ENCODE measurements around the gene PTDSS2. TPM values are rescaled to one million over a fixed set of nuclear protein-coding genes. Genes with fewer than 3 reads are reported as not detected.

PTDSS2 gene
- total and polyA plus RNA-seq, 9 of the 15 experiments (the other 6 are each of a cell fraction or from before 2014, with no cell fraction given), result 0.45 to 53.9 (median 17.2) TPM

DNA sequence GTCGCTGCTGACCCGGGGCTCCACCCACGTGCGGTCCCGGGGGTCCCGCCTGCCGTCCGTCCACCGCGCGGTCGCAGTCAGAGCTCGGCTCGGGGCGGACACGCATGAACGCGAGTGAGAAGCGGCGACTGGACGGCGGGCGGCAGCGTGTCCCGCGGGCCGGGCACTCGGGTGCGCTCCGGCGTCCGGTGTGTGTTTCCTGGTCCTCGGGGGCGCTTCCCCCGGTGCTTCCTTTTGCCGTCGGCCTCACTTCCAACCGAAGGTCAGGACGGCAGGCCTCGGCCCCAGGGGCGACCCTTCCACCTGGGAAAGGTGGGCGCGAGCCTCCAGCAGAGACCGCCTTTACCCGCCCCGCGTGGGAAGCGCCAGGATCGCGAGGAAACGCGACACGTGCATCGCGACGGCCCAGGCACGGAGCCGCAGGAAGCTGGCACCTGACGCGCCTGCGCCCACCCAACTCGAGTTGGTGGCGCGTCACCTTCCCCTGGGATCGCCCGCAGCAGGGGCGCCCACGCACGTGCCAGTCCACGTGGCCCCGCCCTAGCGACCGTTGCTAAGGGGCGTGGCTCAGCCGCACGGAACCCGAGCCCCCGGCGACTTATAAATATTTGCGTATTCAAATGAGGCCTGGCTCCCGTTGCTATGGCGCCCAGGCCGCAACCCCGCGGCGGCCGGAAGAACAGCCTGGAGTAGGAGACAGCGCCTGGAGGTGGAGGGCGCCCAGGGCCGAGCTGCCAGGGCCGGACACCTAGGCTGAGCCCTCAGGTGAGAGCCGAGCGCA is 87.0 kb downstream of the PTDSS2 start, which contains the start of gene LRRC56 (continued):
- TF ChIP-seq, protein P1, sequence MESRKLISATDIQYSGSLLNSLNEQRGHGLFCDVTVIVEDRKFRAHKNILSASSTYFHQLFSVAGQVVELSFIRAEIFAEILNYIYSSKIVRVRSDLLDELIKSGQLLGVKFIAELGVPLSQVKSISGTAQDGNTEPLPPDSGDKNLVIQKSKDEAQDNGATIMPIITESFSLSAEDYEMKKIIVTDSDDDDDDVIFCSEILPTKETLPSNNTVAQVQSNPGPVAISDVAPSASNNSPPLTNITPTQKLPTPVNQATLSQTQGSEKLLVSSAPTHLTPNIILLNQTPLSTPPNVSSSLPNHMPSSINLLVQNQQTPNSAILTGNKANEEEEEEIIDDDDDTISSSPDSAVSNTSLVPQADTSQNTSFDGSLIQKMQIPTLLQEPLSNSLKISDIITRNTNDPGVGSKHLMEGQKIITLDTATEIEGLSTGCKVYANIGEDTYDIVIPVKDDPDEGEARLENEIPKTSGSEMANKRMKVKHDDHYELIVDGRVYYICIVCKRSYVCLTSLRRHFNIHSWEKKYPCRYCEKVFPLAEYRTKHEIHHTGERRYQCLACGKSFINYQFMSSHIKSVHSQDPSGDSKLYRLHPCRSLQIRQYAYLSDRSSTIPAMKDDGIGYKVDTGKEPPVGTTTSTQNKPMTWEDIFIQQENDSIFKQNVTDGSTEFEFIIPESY (CRISPR knock-in tag; IDR thresholded peaks at IDR 0.05), result peak; percentile 99
- TF ChIP-seq L3MBTL2 (IDR thresholded peaks at IDR 0.05), result peak; percentile 91
- peak; percentile 41 for TF ChIP-seq GABPA (tag; conservative IDR thresholded peaks at IDR 0.05; ENCODE audit: low read depth)
- peak; percentile 99 for TF ChIP-seq BHLHE40 (IDR thresholded peaks at IDR 0.05; ENCODE audit: low read length)
- peak in 1 of 2 experiments; percentile 65; a peak in 1 of 4 replicates for TF ChIP-seq KDM4B (IDR thresholded peaks at IDR 0.05; ENCODE audit: borderline replicate concordance in 2 of 2, low read depth in 1 of 2)
- TF ChIP-seq RNF2 (IDR thresholded peaks at IDR 0.05), result 0 out of 2 replicates have a peak, but pooled peaks have one; percentile 41
- TF ChIP-seq, protein P2, sequence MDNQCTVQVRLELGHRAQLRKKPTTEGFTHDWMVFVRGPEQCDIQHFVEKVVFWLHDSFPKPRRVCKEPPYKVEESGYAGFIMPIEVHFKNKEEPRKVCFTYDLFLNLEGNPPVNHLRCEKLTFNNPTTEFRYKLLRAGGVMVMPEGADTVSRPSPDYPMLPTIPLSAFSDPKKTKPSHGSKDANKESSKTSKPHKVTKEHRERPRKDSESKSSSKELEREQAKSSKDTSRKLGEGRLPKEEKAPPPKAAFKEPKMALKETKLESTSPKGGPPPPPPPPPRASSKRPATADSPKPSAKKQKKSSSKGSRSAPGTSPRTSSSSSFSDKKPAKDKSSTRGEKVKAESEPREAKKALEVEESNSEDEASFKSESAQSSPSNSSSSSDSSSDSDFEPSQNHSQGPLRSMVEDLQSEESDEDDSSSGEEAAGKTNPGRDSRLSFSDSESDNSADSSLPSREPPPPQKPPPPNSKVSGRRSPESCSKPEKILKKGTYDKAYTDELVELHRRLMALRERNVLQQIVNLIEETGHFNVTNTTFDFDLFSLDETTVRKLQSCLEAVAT (IDR thresholded peaks at IDR 0.05), result peak in 1 of 2 experiments; percentile 47; a peak in 1 of 4 replicates
- TF ChIP-seq, protein P3, sequence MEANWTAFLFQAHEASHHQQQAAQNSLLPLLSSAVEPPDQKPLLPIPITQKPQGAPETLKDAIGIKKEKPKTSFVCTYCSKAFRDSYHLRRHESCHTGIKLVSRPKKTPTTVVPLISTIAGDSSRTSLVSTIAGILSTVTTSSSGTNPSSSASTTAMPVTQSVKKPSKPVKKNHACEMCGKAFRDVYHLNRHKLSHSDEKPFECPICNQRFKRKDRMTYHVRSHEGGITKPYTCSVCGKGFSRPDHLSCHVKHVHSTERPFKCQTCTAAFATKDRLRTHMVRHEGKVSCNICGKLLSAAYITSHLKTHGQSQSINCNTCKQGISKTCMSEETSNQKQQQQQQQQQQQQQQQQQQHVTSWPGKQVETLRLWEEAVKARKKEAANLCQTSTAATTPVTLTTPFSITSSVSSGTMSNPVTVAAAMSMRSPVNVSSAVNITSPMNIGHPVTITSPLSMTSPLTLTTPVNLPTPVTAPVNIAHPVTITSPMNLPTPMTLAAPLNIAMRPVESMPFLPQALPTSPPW (CRISPR knock-in tag; IDR thresholded peaks at IDR 0.05), result peak; percentile 55; the same call in 1 of the 2 replicates
- TF ChIP-seq KLF6 (CRISPR knock-in tag; IDR thresholded peaks at IDR 0.05; ENCODE audit: borderline replicate concordance), result no peak
- TF ChIP-seq, protein P4, sequence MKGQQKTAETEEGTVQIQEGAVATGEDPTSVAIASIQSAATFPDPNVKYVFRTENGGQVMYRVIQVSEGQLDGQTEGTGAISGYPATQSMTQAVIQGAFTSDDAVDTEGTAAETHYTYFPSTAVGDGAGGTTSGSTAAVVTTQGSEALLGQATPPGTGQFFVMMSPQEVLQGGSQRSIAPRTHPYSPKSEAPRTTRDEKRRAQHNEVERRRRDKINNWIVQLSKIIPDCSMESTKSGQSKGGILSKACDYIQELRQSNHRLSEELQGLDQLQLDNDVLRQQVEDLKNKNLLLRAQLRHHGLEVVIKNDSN (CRISPR knock-in tag; IDR thresholded peaks at IDR 0.05), result peak; percentile 94
- peak; percentile 72; the same call in 1 of the 2 replicates for TF ChIP-seq RAD51 (IDR thresholded peaks at IDR 0.05; ENCODE audit: borderline replicate concordance, low read depth)
- peak; percentile 60; the same call in 1 of the 2 replicates for TF ChIP-seq IRF2 (CRISPR knock-in tag; IDR thresholded peaks at IDR 0.05)
- 0 out of 2 replicates have a peak, but pooled peaks have one; percentile 22 for TF ChIP-seq CREB1 (IDR thresholded peaks at IDR 0.05)
- TF ChIP-seq CREB1 (CRISPR knock-in tag; IDR thresholded peaks at IDR 0.05), result no peak
- peak; percentile 72; the same call in 1 of the 2 replicates for TF ChIP-seq ZNF124 (CRISPR knock-in tag; IDR thresholded peaks at IDR 0.05)
- TF ChIP-seq FUS (optimal IDR thresholded peaks at IDR 0.05; ENCODE audit: low read depth, low read length), result peak; percentile 16
- TF ChIP-seq, protein P5, sequence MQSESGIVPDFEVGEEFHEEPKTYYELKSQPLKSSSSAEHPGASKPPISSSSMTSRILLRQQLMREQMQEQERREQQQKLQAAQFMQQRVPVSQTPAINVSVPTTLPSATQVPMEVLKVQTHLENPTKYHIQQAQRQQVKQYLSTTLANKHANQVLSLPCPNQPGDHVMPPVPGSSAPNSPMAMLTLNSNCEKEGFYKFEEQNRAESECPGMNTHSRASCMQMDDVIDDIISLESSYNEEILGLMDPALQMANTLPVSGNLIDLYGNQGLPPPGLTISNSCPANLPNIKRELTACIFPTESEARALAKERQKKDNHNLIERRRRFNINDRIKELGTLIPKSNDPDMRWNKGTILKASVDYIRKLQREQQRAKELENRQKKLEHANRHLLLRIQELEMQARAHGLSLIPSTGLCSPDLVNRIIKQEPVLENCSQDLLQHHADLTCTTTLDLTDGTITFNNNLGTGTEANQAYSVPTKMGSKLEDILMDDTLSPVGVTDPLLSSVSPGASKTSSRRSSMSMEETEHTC (IDR thresholded peaks at IDR 0.05), result 0 out of 2 replicates have a peak, but pooled peaks have one; percentile 37
- peak in 1 of 3 experiments; percentile 46 for TF ChIP-seq YY1 (IDR thresholded peaks at IDR 0.05; ENCODE audit: borderline replicate concordance in 1 of 3, control insufficient read depth in 1 of 3, extremely low read depth in 1 of 3, insufficient read depth in 3 of 3, insufficient read length in 1 of 3, insufficient replicate concordance in 2 of 3, low read depth in 1 of 3, low read length in 2 of 3)
- no peak for TF ChIP-seq ZNF830 (CRISPR knock-in tag; IDR thresholded peaks at IDR 0.05)
